Nephron (organoid): ENCODE data around the gene SLC23A1.

Source experiments
- H3K27ac Mint-ChIP-seq, 3 experiments: 2 replicates each; pipeline ENCODE4 v1.8.0; 2020; ENCODE audit warnings: mixed read lengths in 3 of 3, mild to moderate bottlenecking in 2 of 3, moderate library complexity in 1 of 3
- H3K27me3 Mint-ChIP-seq: 2 replicates; pipeline ENCODE4 v1.8.0; 2021; ENCODE audit warnings: low read depth, mild to moderate bottlenecking, moderate library complexity, mixed read lengths
- H3K36me3 Mint-ChIP-seq: 2 replicates; pipeline ENCODE4 v1.8.0; 2020; ENCODE audit warnings: low read depth, mixed read lengths
- H3K4me1 Mint-ChIP-seq: 2 replicates; pipeline ENCODE4 v1.8.0; 2020; ENCODE audit warnings: mixed read lengths
- H3K4me3 Mint-ChIP-seq, 3 experiments: 2 replicates each; pipeline ENCODE4 v1.8.0; 2020; ENCODE audit warnings: mild to moderate bottlenecking in 3 of 3, mixed read lengths in 3 of 3, moderate library complexity in 2 of 3
- H3K9me3 Mint-ChIP-seq: 2 replicates; pipeline ENCODE4 v1.8.0; 2020; ENCODE audit warnings: mixed read lengths
- CTCF ChIP-seq, 3 experiments: fragments of 200-600 bp; sonication (generic); IDR thresholded peaks; one replicate each; pipeline ENCODE4 v1.5.0; 2021; ENCODE audit warnings: antibody characterized with exemption in 3 of 3; ENCODE audit not compliant: unreplicated experiment in 3 of 3

The SLC23A1 gene

GRCh38 chr5:139399501-139400121, 16.5 kb upstream of the SLC23A1 start:
- peaks cover 15% of the 10 kb centered on the region for H3K27me3 Mint-ChIP-seq
- peaks cover 37% of the 10 kb centered on the region for H3K4me1 Mint-ChIP-seq
- H3K9me3 Mint-ChIP-seq: no peaks in the 10 kb centered on the region
- no peak overlapping the region for H3K4me3 Mint-ChIP-seq
- no peak for TF ChIP-seq CTCF (IDR thresholded peaks at IDR 0.05; ENCODE audit: unreplicated experiment in 3 of 3)
- H3K27ac Mint-ChIP-seq: no peak overlapping the region
- H3K36me3 Mint-ChIP-seq: peaks cover 10% of the 10 kb centered on the region

- Mint-ChIP-seq H3K27ac (no peak overlapping the region), H3K4me3 (peak overlapping the region in 1 of 3 experiments; percentile 69), H3K36me3 (peaks cover 10% of the 10 kb centered on the region), H3K27me3 (peaks cover 24% of the 10 kb centered on the region), H3K9me3 (no peaks in the 10 kb centered on the region), H3K4me1 (peaks cover 20% of the 10 kb centered on the region)
- TF ChIP-seq CTCF (IDR thresholded peaks at IDR 0.05; ENCODE audit: unreplicated experiment in 3 of 3): no peak
Measured at GRCh38 chr5:139397921-139398320, 14.8 kb upstream of the SLC23A1 start.

GRCh38 chr5:139396691-139397090, 13.6 kb upstream of the SLC23A1 start:
- no peak for TF ChIP-seq CTCF (IDR thresholded peaks at IDR 0.05; ENCODE audit: unreplicated experiment in 3 of 3)
- Mint-ChIP-seq H3K4me1 (peaks cover 20% of the 10 kb centered on the region), H3K27me3 (peaks cover 30% of the 10 kb centered on the region), H3K36me3 (peaks cover 10% of the 10 kb centered on the region), H3K27ac (no peak overlapping the region), H3K9me3 (no peaks in the 10 kb centered on the region), H3K4me3 (peak overlapping the region in 2 of 3 experiments; percentile 21 to 64)

GRCh38 chr5:139395844-139396640, 12.9 kb upstream of the SLC23A1 start:
- TF ChIP-seq CTCF (IDR thresholded peaks at IDR 0.05; ENCODE audit: unreplicated experiment in 3 of 3): no peak
- peaks cover 37% of the 10 kb centered on the region for H3K27me3 Mint-ChIP-seq

GRCh38 chr5:139394654-139395566, 11.8 kb upstream of the SLC23A1 start, which contains the start of gene PROB1:
TSS of gene PROB1 (minus strand) at chr5:139395104. CDS start at chr5:139395081, 23 bp downstream.
- H3K36me3 Mint-ChIP-seq: peaks cover 10% of the 10 kb centered on the region
- peaks cover 38% of the 10 kb centered on the region for H3K27me3 Mint-ChIP-seq
- peak within 1 kb of the TSS; percentile 82 to 89 (median 85) for H3K4me3 Mint-ChIP-seq

More at GRCh38 chr5:139395844-139396640, 12.9 kb upstream of the SLC23A1 start:
- peaks cover 24% of the 10 kb centered on the region for H3K4me1 Mint-ChIP-seq
- H3K27ac Mint-ChIP-seq: peak overlapping the region in 1 of 3 experiments; percentile 40
- peaks cover 10% of the 10 kb centered on the region for H3K36me3 Mint-ChIP-seq
- H3K9me3 Mint-ChIP-seq: no peaks in the 10 kb centered on the region
- H3K4me3 Mint-ChIP-seq: peak overlapping the region; percentile 24 to 85 (median 66)

More at GRCh38 chr5:139394654-139395566, 11.8 kb upstream of the SLC23A1 start, which contains the start of gene PROB1:
- Mint-ChIP-seq H3K27ac (no peak within 1 kb of the TSS), H3K9me3 (no peaks in the 10 kb centered on the region), H3K4me1 (peaks cover 29% of the 10 kb centered on the region)
- no peak for TF ChIP-seq CTCF (IDR thresholded peaks at IDR 0.05; ENCODE audit: unreplicated experiment in 3 of 3)
